Measurements from ENCODE around the gene DEDD2. TPM values are rescaled to one million over a fixed set of nuclear protein-coding genes. Genes with fewer than 3 reads are reported as not detected.

The DEDD2 gene
- total RNA-seq, 4 donors from 2014 or later = 46.1 to 55.8 (median 50.2) TPM

DNA sequence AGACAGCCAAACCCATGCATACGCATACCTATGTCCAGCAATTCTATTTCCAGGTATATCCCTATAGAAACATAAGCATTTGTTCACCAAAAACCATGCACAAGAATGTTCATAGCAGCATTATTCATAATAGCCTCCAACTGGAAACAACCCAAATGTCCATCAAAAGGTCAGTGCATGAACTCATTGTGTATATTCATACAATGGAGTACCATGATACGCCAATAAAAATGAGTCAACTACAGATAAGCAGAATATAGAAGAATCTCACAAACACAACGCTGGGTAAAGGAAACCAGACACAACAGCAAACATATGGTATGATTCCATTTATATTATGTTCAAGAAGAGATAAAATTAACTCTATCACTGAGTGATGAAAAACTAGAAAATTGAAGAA, 23.8 kb downstream of the DEDD2 start:
- intact Hi-C loops (cut with DNase I) = no loop called here

GRCh38 chr19:42193294-42193693, 24.2 kb downstream of the DEDD2 start:
- DNase-seq = no peak
- TF ChIP-seq POLR2A (IDR thresholded peaks at IDR 0.05) = no peak
- TF ChIP-seq, protein P1, sequence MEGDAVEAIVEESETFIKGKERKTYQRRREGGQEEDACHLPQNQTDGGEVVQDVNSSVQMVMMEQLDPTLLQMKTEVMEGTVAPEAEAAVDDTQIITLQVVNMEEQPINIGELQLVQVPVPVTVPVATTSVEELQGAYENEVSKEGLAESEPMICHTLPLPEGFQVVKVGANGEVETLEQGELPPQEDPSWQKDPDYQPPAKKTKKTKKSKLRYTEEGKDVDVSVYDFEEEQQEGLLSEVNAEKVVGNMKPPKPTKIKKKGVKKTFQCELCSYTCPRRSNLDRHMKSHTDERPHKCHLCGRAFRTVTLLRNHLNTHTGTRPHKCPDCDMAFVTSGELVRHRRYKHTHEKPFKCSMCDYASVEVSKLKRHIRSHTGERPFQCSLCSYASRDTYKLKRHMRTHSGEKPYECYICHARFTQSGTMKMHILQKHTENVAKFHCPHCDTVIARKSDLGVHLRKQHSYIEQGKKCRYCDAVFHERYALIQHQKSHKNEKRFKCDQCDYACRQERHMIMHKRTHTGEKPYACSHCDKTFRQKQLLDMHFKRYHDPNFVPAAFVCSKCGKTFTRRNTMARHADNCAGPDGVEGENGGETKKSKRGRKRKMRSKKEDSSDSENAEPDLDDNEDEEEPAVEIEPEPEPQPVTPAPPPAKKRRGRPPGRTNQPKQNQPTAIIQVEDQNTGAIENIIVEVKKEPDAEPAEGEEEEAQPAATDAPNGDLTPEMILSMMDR (IDR thresholded peaks at IDR 0.05) = no peak
- Histone ChIP-seq H3K27ac (no peak overlapping the region), H3K36me3 (peaks cover 0 to 3% of the 10 kb centered on the region in 2 donors), H3K9me3 (no peaks in the 10 kb centered on the region), H3K27me3 (no peaks in the 10 kb centered on the region), H3K4me3 (replicated peaks in 1 of 3) (no peak overlapping the region), H3K4me1 (no peaks in the 10 kb centered on the region)
- 83 to 88% methylated on average over 1 of the region's 1 CpG for WGBS, 2 donors
- intact Hi-C loops (cut with DNase I) = no loop called here

More for the DNA sequence above, 23.8 kb downstream of the DEDD2 start:
- Histone ChIP-seq H3K27ac (no peak overlapping the region), H3K4me3 (replicated peaks in 1 of 3) (no peak overlapping the region), H3K27me3 (no peaks in the 10 kb centered on the region), H3K4me1 (no peaks in the 10 kb centered on the region), H3K9me3 (no peaks in the 10 kb centered on the region), H3K36me3 (peaks cover 3 to 7% of the 10 kb centered on the region in 2 donors)
- 84 to 88% methylated on average over 3 of the region's 3 CpGs for WGBS, 2 donors
- no peak for DNase-seq
- no peak for TF ChIP-seq POLR2A (IDR thresholded peaks at IDR 0.05)
- TF ChIP-seq, protein P1 (IDR thresholded peaks at IDR 0.05) = no peak

DNA sequence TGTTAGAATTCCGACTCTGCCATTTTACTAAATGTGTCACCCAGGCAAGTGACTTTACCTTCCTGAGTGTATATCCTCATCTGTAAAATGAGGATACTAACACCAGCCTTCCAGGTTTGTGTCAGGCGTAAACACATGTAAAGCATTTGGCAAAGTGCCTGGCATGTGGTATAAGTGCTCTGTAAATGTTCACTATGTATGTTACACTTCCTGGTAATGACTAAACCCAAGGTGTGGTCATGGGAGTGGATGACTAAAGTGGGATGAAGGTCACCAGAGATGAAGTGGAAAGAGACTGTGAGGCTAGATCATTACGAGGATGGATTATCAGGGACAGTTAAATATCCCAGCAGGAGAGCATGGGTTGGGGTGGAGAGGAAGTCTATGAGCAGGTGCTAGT, 25.6 kb downstream of the DEDD2 start:
- Histone ChIP-seq H3K9me3 (no peaks in the 10 kb centered on the region), H3K27me3 (no peaks in the 10 kb centered on the region), H3K4me3 (replicated peaks in 1 of 3) (no peak overlapping the region), H3K36me3 (no peaks in the 10 kb centered on the region), H3K27ac (no peak overlapping the region), H3K4me1 (no peaks in the 10 kb centered on the region)
- no peak for DNase-seq
- intact Hi-C loops (cut with DNase I) = no loop called here
- no peak for TF ChIP-seq POLR2A (IDR thresholded peaks at IDR 0.05)
- TF ChIP-seq, protein P1 (IDR thresholded peaks at IDR 0.05) = no peak
- 67 to 76% methylated on average over 3 of the region's 3 CpGs for WGBS, 2 donors

GRCh38 chr19:42191330-42191729, 26.1 kb downstream of the DEDD2 start:
- H3K4me1 ChIP-seq = no peaks in the 10 kb centered on the region
- TF ChIP-seq, protein P1 (IDR thresholded peaks at IDR 0.05) = no peak
- no peak for TF ChIP-seq POLR2A (IDR thresholded peaks at IDR 0.05)
- no peak for DNase-seq
- no peaks in the 10 kb centered on the region for H3K27me3 ChIP-seq
- no peaks in the 10 kb centered on the region for H3K9me3 ChIP-seq
- intact Hi-C loops (cut with DNase I) = no loop called here
- H3K27ac ChIP-seq = no peak overlapping the region
- 78 to 93% methylated on average over 1 of the region's 1 CpG for WGBS, 2 donors
- no peaks in the 10 kb centered on the region for H3K36me3 ChIP-seq
- no peak overlapping the region for H3K4me3 ChIP-seq (replicated peaks in 1 of 3)

GRCh38 chr19:42189133-42189532, 28.3 kb downstream of the DEDD2 start:
- no peaks in the 10 kb centered on the region for H3K9me3 ChIP-seq
- no peak overlapping the region for H3K27ac ChIP-seq
- no peaks in the 10 kb centered on the region for H3K4me1 ChIP-seq
- no peak overlapping the region for H3K4me3 ChIP-seq (replicated peaks in 1 of 3)
- DNase-seq = no peak
- no peak for TF ChIP-seq POLR2A (IDR thresholded peaks at IDR 0.05)
- TF ChIP-seq, protein P1 (IDR thresholded peaks at IDR 0.05) = no peak
- H3K36me3 ChIP-seq = no peaks in the 10 kb centered on the region
- WGBS, 2 donors = 74 to 78% methylated on average over 3 of the region's 3 CpGs
- no peaks in the 10 kb centered on the region for H3K27me3 ChIP-seq
- intact Hi-C loops (cut with DNase I) = no loop called here

All from thyroid gland (tissue), 4 donors.